Right kidney (tissue), 1 donor: ENCODE measurements around the gene PLA2G15.

Experiments
- DNase-seq: peaks from one replicate; pipeline ENCODE4 v3.0.0-alpha.2; 2016

The PLA2G15 gene

GRCh38 chr16:68231384-68232136 is 13.6 kb upstream of the PLA2G15 start:
- no peak for DNase-seq

GRCh38 chr16:68232335-68232734 is 12.8 kb upstream of the PLA2G15 start:
- no peak for DNase-seq

- DNase-seq: no peak
These were observed 11.9 kb upstream of the PLA2G15 start for GRCh38 chr16:68233085-68233834.

- DNase-seq: no peak
These were observed 11.4 kb upstream of the PLA2G15 start for GRCh38 chr16:68233835-68234187.

GRCh38 chr16:68234188-68235107 is 10.7 kb upstream of the PLA2G15 start:
- DNase-seq: peak; percentile 63

- peak; percentile 74 for DNase-seq
These were observed 9.9 kb upstream of the PLA2G15 start for GRCh38 chr16:68235108-68235886.

GRCh38 chr16:68235887-68236136 is 9.4 kb upstream of the PLA2G15 start, which contains the start of gene ESRP2:
Gene ESRP2, minus strand, starts transcription at chr16:68236127. Its CDS starts 82 bp downstream, at chr16:68236045.
- DNase-seq: no peak

GRCh38 chr16:68236137-68236825 is 8.9 kb upstream of the PLA2G15 start:
- peak; percentile 76 for DNase-seq

GRCh38 chr16:68236826-68237242 is 8.3 kb upstream of the PLA2G15 start:
- no peak for DNase-seq

GRCh38 chr16:68237243-68238028 is 7.7 kb upstream of the PLA2G15 start:
- peak; percentile 97 for DNase-seq

GRCh38 chr16:68238029-68238345 is 7.2 kb upstream of the PLA2G15 start:
- no peak for DNase-seq

- DNase-seq: no peak
These were observed 3.1 kb upstream of the PLA2G15 start for GRCh38 chr16:68242085-68242484.

GRCh38 chr16:68242926-68243858 is 2.0 kb upstream of the PLA2G15 start:
- no peak for DNase-seq

GRCh38 chr16:68244481-68244902 is 681 bp upstream of the PLA2G15 start:
- no peak for DNase-seq

- DNase-seq: no peak
These were observed 948 bp downstream of the PLA2G15 start for GRCh38 chr16:68246121-68246520.

- no peak for DNase-seq
These were observed 1.5 kb downstream of the PLA2G15 start for GRCh38 chr16:68246666-68247065.

- no peak for DNase-seq
These were observed 2.2 kb downstream of the PLA2G15 start for GRCh38 chr16:68247400-68247799.

GRCh38 chr16:68247932-68248331 is 2.8 kb downstream of the PLA2G15 start:
- DNase-seq: no peak

- DNase-seq: no peak
These were observed 4.2 kb downstream of the PLA2G15 start for GRCh38 chr16:68249371-68249770.

- no peak for DNase-seq
These were observed 5.8 kb downstream of the PLA2G15 start for GRCh38 chr16:68250951-68251350.
